Measurements from ENCODE around the gene CD96.

DNA sequence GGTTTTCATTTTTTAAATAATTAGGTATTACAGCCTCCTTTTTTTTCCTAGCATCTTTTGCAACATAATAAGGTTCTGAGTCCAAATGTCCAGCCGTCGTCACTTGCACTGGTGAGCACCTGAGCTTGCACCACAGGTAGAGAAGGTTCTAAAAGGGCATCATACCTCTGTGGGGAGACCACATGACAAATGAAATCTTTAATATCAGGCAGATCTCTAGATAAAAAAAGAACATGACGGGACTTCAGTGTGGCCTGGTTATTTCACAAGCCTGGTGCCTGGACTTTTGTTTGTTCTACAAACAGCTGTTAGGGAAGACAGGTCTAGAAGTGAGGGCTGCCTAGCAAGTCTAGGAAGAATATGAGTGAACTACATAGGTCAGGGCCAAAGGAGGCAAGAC, 49.6 kb downstream of the CD96 start:
- TF ChIP-seq, protein P1, sequence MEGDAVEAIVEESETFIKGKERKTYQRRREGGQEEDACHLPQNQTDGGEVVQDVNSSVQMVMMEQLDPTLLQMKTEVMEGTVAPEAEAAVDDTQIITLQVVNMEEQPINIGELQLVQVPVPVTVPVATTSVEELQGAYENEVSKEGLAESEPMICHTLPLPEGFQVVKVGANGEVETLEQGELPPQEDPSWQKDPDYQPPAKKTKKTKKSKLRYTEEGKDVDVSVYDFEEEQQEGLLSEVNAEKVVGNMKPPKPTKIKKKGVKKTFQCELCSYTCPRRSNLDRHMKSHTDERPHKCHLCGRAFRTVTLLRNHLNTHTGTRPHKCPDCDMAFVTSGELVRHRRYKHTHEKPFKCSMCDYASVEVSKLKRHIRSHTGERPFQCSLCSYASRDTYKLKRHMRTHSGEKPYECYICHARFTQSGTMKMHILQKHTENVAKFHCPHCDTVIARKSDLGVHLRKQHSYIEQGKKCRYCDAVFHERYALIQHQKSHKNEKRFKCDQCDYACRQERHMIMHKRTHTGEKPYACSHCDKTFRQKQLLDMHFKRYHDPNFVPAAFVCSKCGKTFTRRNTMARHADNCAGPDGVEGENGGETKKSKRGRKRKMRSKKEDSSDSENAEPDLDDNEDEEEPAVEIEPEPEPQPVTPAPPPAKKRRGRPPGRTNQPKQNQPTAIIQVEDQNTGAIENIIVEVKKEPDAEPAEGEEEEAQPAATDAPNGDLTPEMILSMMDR (IDR thresholded peaks at IDR 0.05; ENCODE audit: poor library complexity), result no peak
- no peak for TF ChIP-seq EZH2 (IDR thresholded peaks at IDR 0.05; ENCODE audit: borderline replicate concordance)

Measured in hepatocyte (in vitro differentiated cells).